D341Med (cell line): ENCODE data around the gene LMF1.

ENCODE experiments used
- DNase-seq: peaks from one replicate; pipeline ENCODE4 v3.0.0; 2012; ENCODE audit warnings: low spot score

LMF1 gene

DNA sequence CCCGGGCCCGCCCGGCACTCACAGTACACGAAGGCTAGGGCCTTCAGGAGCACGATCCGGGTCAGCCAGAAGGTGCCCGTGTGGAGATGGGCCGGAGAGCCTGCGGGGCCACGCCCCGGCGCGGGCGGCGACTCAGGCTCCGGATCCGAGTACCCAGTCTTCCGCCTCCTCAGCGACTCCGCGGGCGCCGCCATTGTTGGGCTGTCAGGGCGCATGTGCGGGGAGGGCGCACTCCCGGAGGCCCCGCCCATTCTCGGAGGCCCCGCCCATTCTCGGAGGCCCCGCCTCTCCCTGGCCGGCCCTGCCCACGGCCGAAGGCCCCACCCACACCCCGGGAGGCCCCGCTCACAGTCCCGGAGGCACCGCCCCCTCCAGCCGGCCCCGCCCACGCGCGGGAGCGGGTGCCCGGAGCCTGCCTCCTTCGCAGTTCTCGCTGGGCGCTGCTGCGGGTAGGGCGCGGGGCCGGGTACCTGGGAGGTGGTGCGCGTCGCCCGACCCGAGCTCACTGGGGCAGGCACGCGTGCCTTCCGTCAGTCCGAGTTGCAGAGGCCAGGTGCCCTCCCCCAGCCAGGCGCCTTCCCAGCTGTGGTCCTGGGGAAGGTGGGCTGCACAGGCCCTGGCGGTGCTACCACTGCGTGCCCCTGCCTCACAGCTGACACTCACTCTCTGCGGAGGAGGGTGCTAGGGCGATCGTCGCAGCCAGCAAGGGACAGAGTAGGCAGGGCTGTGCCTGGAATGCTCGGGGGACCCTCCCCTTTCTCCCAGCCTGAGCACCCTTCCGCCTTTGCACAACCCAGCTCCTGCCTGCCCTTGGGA is at the start of gene LMF1:
LMF1 (minus strand) TSS at position 219 of the 816 bp plus-strand sequence; CDS start at position 215, 4 bp downstream.
- peak; percentile 99 for DNase-seq

DNA sequence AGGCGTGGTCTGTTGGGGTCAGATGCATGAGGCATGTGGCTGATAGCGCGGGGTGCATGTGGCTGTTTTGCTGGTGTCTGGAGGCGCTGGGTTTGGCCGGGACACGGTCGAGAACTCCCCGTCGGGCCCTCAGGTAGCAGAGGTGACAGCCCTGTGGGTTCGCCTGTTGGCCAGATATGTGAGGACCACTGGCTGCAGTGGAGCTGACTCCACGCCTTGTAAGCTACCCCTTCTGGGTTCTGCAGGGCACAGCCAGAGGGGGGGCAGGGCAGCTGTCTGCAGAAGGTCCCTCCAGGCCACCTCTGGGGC is 49.3 kb upstream of the LMF1 start:
- no peak for DNase-seq

DNA sequence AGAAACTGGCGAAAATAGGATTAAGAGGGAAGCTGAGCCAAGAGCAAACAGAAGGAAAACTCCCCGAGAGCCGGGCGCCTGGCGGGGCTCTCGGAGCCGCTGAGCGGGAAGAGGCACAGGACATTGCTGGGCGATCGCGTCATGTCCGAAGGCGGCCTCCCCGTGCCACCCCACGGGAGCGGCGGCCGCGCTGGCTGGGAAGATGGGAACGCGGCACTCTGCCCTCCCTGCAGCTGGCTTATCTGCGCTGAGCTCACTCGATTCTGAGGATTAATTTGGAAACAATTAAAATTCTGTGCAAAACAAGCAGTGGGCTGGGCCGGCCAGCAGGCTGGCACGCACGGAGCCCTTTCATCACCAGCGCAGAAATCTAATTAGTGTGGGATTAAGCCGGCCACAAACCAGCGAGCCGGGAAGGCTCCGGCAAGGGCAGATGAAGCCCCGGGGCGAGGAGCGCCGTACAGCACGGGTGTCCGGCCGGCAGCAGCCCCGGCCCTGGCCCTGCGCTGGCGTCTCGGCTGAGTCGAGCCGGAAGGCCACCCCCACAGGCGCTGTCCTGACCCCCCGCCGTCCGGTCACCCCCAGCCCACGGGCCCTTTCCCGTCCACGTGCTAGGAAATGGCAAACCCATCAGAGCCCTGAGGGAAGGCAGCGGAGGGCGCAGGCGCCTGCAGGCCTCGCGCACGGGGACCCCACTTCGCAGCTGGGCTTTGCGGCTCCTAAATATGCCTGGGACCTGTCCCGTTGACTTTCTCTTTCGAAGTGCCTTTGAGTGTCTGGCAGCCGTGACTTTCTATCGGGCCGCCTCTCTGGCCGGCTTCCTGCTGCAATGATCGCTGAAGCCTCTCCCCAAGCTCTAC is 48.7 kb upstream of the LMF1 start:
- peak; percentile 83 for DNase-seq

DNA sequence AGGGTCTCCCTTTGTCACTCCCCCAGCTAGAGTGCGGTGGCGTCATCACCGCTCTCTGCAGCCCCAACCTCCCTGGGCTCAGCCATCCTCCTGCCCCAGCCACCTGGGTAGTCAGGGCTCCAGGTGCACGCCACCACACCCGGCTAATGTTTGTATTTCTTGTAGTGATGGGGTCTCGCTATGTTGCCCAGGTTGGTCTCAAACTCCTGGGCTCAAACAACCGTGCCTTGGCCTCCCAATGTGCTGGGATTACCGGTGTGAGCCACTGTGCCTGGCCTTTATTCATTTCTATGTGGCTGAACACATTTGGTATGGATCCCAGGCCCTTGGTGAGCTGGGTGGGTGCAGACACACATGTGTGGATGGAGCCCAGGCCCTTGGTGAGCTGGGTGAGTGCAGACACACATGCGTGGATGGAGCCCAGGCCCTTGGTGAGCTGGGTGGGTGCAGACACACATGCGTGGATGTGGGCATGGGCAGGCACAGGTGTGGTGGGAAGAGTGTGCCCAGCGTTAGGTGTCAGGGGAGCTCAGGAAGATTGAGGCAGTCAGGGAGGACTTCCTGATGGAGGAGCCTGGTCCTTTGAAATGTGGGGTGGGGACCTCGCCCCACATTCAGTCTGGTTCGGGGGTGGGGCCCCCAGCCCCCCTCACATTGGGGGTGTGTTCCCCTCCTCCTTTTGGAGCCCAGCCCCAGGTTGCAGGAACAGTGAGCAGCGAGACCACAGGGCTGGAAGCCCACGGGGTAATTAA is 47.8 kb upstream of the LMF1 start:
- no peak for DNase-seq

DNA sequence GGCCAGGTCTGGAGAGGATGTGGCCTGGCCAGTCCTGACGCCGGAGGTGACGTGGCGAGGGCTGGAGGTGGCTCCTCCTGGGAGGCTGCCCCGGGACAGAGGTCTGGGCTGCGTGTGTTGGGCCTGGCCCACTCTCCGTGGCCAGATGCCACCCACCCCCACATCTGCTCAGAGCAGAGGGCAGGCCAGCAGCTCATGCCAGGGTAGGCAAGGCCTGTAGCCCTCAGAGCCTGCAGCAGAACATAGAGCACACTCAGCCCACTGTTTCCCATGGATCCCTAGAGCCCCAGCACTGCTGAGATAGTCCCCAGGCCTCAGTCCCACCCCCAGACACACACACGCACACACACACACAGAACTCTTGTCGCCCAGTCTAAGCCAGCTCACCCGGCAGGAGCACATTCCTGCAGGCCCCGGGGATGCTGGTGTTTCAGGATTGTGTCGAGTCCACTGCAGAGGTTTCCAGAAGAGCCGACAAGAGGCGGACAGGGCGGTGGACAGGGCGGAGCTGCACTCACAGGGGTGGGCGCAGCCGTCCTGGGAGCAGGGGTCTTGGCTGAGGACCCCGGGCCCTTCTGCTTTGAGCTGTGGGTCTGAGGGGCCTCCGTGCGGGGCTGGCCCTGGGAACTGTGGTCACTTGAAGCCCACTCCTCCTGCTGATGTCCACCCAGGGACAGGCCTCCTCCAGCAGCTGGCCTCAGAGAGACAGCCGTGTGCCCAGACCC is 44.1 kb upstream of the LMF1 start:
- DNase-seq: no peak

DNA sequence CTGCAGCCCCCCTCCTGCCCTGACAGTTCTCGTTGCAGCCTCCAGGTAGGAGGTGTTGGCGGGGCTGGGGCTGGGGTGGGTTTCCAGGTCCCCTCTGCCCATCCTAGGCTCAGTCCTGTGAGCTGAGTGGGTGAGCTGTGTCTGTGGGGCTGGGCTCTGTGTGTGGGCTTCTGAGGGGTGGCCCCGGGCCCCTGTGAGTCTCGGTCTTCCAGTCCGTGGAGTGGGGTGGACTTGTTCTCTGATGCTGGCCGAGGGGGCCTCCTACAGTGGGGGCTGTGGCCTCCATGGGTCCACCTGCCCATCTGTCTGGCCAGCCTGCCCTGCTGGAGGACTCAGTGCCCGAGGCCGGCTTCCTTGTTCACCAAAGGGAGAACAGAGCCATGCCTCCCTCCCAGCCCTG is 43.4 kb upstream of the LMF1 start:
- DNase-seq: no peak

DNA sequence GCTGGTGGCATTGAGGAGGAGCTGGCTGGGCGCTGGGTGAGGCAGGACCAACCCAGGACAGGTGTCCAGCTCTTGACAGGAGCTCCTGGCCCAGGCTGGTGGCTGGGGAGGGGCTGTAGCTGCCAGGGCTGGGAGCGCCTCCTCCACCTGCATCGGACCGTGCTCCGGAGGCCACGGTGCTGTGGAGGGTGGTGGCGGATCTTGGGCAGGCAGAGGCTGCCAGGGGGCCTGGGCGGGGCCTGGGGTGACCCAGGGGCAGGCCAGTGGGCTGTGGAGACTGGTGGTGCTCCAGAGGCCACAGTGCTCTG is 42.8 kb upstream of the LMF1 start:
- no peak for DNase-seq

DNA sequence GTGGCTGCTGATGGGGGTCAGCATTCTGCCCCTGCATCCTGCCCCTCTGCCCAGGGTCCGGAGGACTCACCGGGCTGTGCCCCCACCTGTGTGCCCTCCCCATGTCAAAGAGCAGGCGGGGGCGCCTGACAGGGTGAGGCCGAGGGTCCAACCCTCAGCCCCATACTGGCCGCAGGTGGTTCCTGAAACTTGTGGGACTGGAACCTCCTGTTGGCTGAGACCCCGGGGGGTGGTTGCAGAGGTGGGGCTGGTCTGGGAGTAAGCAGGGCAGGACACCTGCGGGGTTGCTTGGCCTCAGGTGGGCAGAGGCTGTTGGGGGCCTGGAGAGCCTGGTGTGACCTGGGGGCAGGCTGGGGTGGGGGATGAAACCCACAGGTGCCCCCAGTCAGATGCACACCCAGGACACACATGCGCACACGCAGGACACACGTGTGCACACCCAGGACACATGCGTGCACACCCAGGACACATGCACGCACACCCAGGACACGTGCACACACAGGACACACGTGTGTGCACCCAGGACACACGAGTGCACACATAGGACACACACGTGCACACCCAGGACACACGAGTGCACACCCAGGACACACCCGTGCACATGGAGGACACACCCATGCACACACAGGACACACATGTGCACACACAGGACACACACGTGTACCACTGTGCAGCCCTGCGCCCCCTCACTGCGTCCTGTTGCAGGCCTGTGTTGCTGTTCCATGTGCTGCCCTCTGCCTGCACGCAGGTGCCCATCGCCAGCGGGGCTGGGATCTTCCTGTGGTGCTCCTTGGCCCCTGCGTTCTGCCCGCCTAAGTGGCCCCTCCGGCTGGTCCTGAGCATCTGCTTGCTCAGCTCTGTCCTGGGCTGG is 42.2 kb upstream of the LMF1 start:
- DNase-seq: no peak

DNA sequence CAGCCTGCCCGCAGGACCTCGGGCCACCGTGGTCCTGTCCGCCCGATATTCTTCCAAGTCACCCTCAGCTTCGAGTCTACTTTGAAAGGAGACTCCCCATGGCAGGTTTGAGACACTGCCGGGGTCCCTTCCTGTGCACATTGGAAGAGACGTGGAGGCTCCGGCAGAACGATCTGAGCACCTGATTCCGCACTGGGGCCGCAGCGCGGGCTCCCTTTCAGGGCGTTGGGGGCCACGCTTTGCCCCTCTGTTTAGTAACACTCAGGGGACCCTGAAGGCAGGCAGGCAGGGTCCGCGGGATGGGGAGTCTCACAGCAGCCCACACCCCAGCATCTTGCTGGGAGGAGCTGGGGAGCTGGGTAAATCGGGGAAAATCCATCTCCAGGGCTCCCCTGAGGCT is 41.4 kb upstream of the LMF1 start:
- DNase-seq: no peak

DNA sequence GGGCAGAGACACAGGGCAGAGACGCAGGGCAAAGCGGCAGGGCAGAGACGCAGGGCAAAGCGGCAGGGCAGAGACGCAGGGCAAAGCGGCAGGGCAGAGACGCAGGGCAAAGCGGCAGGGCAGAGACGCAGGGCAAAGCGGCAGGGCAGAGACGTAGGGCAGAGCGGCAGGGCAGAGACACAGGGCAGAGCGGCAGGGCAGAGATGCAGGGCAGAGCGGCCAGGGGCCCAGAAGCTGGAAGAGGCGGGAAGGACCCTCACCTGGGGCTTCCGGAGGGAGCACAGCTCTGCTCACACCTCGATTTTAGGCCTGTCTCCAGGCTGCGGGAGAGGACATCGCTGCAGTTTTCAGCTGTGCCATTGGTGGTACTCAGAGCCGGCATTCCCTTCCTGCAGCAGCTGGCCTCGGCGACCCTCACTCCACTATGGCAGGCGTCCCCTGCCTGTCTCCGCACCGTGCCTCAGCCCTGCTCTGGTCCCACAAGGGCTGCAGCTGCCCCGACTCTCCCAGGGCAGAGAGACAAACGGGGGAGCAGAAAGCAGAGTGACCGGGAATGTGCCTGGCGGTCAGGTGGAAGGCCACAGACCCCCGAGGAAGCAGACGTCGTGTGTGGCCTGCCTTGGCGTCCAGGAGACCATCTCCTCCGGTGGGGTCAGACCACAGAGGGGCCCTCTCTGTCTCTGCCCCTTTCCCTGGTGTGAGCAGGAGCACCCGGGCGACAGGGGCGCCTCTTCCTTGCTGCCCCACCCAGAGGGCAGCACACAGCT is 40.7 kb upstream of the LMF1 start:
- no peak for DNase-seq

DNA sequence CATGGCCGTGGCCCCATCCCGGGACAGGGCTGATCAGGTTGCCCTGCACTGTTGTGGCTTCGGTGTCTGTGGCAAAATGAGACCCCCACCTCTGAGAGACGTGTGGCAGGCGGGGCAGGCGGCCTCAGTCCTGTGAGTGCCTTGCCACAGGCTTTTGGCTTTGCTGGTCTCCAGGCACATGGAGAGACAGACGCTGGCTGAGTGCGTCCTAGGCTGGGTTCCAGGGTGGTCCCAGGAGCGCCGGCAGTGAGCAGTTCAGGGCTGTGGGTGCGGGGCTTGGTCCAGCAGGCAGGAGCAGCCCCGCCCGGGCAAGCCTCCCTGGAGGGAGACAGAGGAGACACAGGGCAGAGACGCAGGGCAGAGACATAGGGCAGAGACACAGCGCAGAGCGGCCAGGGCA is 40.0 kb upstream of the LMF1 start:
- DNase-seq: no peak

DNA sequence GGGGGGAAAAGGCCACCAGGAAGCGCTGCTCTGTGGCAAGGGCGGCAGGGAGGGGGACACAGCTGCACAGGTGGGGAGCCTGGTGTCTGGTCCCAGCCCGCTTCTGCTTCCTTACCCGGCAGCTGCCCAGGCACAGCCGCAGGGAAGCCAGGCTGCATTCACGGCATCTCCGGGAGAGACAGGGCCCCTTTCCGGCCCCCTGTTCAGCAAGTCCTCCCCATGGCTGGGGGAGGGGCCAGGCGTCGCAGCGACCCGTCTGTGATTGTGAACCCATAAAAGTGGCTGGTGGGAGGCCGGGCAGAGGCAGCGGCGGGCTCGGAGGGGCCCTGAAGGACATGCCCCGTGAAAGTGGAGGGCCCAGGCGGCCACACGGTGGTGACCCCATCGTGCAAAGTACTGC is 39.5 kb upstream of the LMF1 start:
- DNase-seq: no peak

DNA sequence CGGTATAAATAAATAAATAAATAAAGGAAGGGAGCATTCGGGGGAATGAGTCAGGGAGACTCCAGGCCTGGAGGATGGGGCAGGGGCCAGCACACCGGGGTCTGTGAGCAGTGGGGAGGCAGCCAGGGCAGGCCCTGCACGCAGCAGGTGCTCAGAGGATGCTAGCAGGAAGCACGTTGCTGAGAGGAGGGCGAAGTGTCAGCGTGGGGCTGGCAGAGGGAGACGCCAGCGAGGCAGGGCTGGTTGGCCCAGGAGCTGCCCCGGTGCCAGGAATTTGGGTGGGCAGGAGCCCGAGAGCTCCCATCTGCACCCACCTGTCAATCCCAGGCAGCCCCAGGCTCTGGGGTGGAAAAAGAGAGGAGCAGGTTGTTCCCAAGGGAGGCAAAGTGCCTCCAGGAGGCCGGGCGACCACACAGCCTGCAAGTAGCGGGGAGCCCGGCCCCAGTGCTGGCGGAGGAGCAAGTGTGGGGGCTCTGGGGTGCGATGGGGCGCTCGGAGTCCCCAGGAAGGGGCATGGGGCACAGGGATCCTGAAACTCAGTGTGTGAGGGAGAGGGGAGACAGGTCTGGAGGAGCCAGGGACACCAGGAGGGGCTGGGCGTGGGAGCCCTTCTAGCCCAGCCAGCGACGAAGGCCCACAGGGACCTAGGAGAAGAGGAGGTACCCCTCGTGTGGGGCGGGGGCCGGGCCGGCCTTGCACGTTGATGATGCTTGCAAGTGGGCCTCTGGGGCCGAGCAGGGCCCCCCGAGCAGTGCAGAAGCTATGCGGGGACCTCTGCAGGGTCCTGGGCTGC is 38.8 kb upstream of the LMF1 start:
- no peak for DNase-seq

DNA sequence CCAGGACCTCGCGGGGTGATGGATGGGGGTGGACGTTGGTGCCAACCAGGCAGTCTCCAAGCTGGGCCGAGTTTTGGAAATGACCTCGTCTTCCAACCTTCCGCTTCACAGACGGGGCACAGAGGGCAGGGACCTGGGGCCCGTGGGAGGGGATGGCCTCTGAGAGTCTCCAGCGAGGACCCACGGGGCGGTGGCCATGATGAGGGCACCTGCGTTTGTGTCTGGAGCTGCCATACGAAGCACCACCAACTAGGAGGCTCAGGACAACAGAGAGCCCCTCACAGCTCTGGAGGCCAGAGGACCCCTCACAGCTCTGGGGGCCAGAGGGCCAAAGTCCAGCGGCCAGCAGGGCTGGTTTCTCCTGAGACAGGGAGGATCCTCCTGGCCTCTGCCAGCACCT is 37.3 kb upstream of the LMF1 start:
- no peak for DNase-seq

DNA sequence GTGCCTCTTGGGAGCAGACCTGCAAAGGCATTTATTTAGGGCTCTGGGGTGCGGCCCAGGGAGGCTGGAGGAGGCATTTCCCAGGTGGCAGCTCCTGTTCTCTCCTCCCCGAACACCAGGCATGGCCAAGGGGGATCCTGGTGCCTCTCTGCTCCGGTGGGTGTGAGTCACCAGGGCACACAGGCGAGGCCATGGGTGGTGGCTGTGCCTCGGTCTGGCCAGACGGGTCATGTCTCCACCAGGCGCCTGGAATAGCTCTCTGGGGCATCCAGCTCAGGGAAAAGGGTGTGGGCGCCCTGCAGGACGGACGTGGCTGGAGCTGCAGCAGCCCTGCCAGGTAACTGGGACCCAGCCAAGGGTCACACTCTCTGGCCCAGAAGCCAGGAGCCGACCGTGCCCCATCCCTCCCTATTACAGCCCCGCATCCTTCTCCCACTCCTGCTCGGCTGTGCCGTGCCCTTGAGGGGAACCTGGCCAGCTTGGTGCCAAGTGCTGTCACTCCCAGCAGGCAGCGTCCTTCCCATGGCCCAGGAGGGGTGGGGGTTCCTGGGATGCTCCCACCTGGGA is 36.6 kb upstream of the LMF1 start:
- no peak for DNase-seq

DNA sequence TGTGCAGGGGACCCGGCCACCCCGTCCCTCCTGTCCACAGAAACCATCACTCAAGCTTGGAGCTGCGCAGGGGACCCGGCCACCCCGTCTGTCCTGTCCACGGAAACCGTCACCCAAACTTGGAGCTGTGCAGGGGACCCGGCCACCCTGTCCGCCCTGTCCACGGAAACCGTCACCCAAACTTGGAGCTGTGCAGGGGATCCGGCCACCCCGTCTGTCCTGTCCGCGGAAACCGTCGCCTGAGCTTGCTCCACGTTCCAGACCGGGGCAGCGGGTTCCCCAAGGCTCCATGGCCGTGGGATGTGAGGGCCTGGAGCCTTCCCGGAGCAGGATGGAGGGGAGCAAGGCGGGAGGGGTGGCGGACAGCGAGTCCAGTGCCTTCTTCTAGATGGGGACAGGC is 36.0 kb upstream of the LMF1 start:
- no peak for DNase-seq

DNA sequence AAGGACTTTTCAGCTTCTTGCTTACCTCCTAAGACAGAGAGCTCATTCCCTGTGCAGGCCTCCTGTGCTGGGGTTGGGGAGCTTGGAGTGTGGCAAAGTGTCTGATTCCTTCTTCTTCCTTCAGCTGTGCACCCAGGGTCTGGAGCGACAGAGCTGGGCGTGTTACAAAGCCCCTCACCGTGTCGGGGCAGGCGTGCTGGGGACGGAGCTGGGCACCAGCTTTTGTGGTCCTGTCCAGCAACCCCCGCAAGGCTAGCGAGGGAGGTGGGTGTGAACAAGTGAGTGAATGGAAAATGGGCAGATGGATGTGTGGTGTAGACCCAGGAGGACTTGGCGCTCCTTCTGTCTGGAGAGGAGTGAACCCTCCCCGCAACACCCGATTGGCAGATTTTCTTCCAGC is 34.5 kb upstream of the LMF1 start:
- DNase-seq: no peak

DNA sequence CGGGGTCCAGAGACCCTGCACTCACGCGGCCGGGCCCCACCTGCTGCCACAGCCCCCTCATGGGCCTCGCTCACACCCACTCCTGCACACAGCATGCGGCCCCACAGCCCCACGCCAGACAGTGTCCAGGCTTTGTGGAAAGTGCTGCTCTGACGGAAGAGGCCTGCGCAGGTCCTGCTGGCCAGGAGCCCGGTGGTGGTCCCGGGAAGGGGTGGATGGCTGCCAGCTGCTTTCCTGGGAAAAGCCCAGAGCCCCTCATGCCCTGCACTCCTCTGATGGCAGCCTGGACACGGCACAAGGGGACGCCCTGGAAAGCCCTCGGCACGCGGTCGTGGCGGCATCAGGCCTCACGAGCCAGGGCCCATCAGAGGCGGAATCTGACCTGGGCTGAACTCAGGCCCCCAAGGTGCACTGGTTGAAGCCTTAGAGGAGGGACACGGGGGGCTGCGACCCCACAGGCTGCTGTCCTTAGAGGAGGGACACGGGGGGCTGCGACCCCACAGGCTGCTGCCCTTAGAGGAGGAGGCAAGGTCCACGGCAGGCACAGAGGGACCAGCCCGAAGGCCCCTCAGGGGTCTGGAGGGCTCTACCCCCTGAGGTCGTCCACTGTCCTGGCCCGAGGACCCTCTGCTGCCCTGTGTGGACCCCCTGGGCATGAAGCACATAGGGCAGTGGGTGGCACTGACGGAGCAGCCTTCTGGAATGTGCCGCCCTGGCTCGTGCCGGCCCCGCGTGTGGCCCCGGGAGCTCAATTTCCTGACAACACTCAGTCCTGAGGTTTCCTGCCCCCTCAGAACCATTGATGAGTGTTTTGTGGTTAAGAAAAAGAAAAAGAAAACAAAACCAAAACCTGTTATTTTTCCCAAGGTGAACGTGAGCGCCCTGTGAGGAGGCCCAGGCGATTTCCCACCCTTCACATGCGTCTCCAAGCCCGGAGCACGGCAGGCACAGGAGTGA is 32.9 kb upstream of the LMF1 start:
- DNase-seq: no peak
